Measurements from ENCODE around the gene ALG9.

DNA sequence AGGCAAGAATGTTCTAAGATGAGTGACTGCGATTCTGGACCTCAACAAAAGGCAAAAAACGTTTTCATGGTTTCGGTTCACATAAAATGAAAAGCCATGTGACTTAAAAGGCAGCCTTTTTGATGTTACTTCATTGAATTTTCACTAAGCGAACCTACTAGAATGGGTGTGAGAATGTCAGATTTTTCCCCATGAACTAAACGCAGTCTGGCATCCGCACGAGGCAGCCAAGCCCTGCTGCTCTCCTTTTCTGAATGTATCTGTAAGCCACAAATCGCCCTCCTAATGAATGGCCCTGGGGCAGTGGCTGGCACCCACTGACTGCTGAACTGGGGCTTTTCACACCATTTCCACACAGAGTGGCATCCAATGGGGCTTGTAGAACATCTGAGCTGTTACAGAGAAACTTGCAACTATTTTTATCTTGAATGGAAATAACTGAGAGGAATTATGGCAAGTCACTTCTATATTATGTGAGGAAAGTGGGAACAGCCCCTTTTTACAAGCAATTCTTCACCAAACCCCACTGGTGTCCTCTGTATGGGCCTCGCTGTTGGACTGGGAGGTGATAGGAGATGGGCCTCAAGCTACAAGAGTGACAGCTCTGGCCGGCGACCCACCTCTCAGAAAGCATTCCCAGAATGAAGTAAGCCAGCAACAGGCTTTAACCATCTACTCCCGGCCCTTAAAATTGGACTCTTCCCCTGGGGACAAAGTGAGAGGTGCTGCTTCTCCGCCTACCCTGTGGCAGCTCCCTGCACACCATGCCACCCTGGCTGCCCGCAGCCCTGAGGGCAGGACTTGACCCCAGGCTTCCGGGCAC, 134.5 kb downstream of the ALG9 start:
- TF ChIP-seq, protein P1, sequence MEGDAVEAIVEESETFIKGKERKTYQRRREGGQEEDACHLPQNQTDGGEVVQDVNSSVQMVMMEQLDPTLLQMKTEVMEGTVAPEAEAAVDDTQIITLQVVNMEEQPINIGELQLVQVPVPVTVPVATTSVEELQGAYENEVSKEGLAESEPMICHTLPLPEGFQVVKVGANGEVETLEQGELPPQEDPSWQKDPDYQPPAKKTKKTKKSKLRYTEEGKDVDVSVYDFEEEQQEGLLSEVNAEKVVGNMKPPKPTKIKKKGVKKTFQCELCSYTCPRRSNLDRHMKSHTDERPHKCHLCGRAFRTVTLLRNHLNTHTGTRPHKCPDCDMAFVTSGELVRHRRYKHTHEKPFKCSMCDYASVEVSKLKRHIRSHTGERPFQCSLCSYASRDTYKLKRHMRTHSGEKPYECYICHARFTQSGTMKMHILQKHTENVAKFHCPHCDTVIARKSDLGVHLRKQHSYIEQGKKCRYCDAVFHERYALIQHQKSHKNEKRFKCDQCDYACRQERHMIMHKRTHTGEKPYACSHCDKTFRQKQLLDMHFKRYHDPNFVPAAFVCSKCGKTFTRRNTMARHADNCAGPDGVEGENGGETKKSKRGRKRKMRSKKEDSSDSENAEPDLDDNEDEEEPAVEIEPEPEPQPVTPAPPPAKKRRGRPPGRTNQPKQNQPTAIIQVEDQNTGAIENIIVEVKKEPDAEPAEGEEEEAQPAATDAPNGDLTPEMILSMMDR (IDR thresholded peaks at IDR 0.05; ENCODE audit: extremely low read depth in 1 of 2, insufficient read depth in 1 of 2, low read depth in 1 of 2, low read length in 2 of 2), result no peak
- no peak for TF ChIP-seq JUN (IDR thresholded peaks at IDR 0.05; ENCODE audit: borderline replicate concordance, insufficient read depth, insufficient read length, low read depth)

All from endothelial cell of umbilical vein (primary cell).